ENCODE measurements around the gene JAKMIP1. TPM values are rescaled to one million over a fixed set of nuclear protein-coding genes. Genes with fewer than 3 reads are reported as not detected.
A peak's percentile ranks its signal among the peaks of the same experiment; 100 is the strongest.

JAKMIP1 gene
- total RNA-seq (2014; rRNA removed; shearing (Covaris generic)) = not detected in 2 replicates
- polyA plus RNA-seq (2015; cell fraction: cytosol; rRNA removed) = not detected in 2 replicates
- not detected in 2 replicates for polyA plus RNA-seq (2015; cell fraction: nucleus; rRNA removed)

- in situ Hi-C loops (cut with HindIII; ENCODE audit: low pct_unique_long_range_greater_than_20kb, low sequenced_read_pairs) = no loop called here
- peak; percentile 32 for DNase-seq (ENCODE audit: low read depth, low spot score)
These were observed at the start of gene JAKMIP1 for GRCh38 chr4:6200011-6200921. Gene JAKMIP1, minus strand, starts transcription at chr4:6200549. Its CDS starts 87,699 bp downstream, at chr4:6112850.

DNA sequence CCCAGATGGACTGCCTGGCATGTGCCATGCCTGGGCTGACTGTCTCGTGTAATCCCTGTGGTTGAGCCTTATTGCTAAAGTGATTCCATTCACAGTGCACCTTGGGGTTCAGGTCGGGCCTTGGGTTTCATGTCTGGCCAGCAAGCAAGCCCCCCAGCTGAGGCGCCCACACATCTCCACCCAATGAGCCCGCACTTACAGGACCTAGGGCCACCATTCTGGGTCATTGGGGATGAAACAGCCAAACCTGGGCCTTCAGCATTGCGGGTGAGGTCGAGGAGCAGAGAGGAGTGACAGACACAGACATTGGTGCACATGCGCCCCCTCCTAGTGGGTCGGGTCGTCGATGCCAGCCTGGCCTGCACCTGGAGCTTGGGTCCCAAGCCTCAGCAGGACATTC is 48.0 kb upstream of the JAKMIP1 start:
- in situ Hi-C loops (cut with HindIII; ENCODE audit: low pct_unique_long_range_greater_than_20kb, low sequenced_read_pairs) = no loop called here
- DNase-seq (ENCODE audit: low read depth, low spot score) = no peak

DNA sequence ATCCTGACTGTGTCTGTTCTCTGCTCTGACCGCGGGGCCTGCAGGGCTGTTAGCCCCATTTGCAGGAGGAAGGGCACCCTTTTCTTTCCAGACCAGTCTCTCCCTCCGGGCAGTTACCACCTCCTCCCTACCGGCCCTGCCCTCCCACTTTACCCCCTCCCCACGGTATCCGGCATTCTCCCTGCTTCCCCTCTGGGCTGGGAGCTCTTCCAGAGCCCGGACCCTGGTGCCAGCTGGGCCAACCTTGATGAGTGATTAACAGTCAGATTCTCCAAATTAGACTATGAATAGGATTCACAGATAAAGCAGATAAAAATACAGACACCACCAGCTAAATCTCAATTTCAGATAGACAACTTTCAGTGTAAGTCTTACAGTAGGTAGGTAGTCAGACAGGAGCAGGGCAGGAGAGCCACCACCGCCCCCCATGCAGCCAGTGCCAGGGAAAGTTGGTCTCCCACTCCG is 45.9 kb upstream of the JAKMIP1 start:
- no peak for DNase-seq (ENCODE audit: low read depth, low spot score)
- in situ Hi-C loops (cut with HindIII; ENCODE audit: low pct_unique_long_range_greater_than_20kb, low sequenced_read_pairs) = no loop called here

DNA sequence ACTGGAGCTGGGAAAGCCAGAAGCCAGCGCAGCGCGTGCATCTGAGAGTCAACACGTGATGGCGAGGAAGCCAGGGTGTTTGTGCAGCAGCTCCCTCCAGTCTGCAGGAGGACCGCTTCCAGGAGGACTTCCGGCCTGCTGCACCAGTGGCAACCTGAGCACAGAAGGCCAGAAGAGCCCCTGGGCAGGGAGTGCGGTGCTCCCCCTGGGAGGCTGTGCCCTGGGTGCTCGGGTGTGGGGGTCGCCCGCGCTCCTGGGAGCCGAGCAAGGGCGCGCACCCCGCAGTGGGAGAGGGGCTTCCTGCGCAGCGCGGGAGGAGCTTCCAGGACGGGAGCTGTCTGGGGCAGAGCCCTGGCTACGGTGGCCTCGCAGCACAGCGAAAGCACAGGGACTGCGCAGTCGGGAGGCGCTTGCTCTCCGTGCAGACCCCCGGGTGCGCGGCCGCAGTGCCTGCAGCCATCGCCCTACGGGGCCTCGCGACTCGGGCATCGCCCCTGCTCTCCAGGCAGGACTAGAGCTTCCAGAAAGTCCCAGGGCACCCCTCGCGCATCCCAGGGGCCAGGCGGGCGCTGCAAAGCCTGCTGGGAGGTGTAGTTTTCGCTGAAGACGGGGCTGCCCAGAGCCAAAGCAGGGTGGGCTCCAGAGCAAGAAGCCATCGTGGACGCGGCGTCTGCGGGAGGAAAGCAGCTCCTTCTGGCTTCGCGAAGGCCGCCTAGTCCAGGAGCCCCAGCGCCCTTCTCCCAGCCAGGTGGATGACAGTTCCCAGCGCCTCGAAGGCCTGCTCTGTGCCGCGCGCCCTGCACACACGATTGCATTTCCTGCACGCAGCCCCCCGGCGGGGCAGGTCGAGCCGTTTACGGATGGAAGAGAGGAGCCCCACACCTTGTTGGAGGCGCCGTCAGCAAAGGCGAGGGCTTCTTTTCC is 45.2 kb upstream of the JAKMIP1 start:
- in situ Hi-C loops (cut with HindIII; ENCODE audit: low pct_unique_long_range_greater_than_20kb, low sequenced_read_pairs) = no loop called here
- no peak for DNase-seq (ENCODE audit: low read depth, low spot score)

DNA sequence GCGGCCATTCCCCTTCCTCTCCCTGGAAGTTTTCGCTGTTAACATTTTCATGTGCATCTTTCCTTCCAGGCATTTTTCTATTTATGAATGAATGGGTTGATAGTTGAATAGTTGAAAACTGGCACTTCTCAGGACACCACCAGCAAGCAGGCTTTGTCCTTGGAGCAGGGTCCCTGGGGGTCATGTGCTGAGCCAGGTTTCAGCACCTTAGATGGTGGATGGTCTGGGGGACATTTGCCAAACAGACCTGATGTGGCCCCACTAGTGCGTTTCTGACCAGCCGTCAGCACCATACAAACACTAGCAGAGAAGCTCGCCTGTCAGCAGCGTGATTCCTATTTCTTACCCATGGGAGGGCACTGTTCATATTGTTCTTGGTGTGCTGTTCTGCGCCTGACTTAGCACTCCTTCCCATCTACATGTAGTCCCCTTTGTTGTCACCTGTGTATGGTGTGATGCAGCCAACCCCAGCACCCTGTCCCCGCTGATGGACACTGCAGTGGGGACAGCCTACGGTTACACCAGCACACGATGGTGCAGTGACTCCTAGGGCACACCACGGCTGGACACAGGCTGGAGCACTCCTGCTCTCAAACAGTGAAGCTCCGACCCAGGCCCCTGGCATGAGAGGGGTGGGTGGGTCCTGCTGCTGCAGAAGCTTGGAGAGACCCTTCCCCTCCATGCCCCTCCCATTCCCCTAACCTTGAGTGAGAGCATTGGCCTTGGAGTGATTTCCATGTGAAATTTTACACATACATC is 42.1 kb upstream of the JAKMIP1 start:
- no peak for DNase-seq (ENCODE audit: low read depth, low spot score)
- in situ Hi-C loops (cut with HindIII; ENCODE audit: low pct_unique_long_range_greater_than_20kb, low sequenced_read_pairs) = no loop called here

- no peak for DNase-seq (ENCODE audit: low read depth, low spot score)
These were observed 40.9 kb upstream of the JAKMIP1 start for GRCh38 chr4:6241062-6241845.

DNA sequence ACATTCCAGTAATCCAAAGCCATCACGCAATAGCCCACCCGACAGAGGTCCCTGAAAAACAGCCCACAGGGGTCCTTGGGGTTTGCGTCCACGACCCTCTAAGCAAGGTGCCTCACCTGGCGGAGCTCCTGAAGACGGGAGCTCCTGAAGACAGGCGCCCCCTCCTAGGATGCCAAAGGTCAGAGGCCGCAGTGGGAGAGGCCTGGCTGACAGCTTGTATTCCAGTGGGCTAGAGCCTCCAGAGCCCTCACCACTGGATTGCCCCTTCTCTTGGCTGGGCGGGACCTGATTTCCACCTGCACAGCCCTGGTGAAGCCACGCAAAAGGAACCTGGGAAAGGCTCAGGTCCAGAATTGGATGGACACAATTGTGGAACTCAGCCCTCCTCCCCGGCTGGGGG is 39.6 kb upstream of the JAKMIP1 start:
- in situ Hi-C loops (cut with HindIII; ENCODE audit: low pct_unique_long_range_greater_than_20kb, low sequenced_read_pairs) = no loop called here
- no peak for DNase-seq (ENCODE audit: low read depth, low spot score)

More at GRCh38 chr4:6241062-6241845, 40.9 kb upstream of the JAKMIP1 start:
- in situ Hi-C loops (cut with HindIII; ENCODE audit: low pct_unique_long_range_greater_than_20kb, low sequenced_read_pairs) = no loop called here

- no peak for DNase-seq (ENCODE audit: low read depth, low spot score)
- in situ Hi-C loops (cut with HindIII; ENCODE audit: low pct_unique_long_range_greater_than_20kb, low sequenced_read_pairs) = no loop called here
These were observed 39.1 kb upstream of the JAKMIP1 start for GRCh38 chr4:6239486-6239885.

DNA sequence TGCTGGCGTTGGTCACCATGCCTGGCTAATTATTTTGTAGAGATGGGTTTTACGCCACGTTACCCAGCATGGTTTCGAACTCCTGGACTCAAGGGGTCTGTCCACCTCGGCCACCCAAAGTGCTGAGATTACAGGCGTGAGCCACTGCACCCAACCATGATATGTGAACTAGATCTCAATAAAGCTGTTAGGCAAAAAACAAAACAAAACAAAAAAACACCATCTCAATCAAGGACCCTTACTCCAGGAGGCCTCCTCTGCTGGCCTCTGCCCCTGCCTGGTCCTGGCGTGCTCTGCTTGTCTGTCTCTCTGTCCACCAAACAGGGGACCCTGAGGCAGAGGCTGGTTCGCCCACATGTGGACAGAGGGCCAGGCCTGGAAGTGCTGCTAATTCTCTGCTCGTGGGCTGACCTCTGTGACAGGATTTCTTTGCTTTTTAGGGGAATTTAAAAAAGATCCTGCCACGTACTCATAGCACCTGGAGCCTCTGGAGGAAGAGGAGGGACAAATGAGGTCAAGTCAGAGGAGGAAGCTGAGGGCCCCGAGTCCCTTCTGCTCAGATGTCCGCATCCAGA is 36.6 kb upstream of the JAKMIP1 start:
- in situ Hi-C loops (cut with HindIII; ENCODE audit: low pct_unique_long_range_greater_than_20kb, low sequenced_read_pairs) = no loop called here

GRCh38 chr4:6235901-6236640 is 35.7 kb upstream of the JAKMIP1 start:
- DNase-seq (ENCODE audit: low read depth, low spot score) = no peak
- in situ Hi-C loops (cut with HindIII; ENCODE audit: low pct_unique_long_range_greater_than_20kb, low sequenced_read_pairs) = no loop called here

More for the DNA sequence above, 36.6 kb upstream of the JAKMIP1 start:
- DNase-seq (ENCODE audit: low read depth, low spot score) = no peak

GRCh38 chr4:6235012-6235411 is 34.7 kb upstream of the JAKMIP1 start:
- no peak for DNase-seq (ENCODE audit: low read depth, low spot score)
- in situ Hi-C loops (cut with HindIII; ENCODE audit: low pct_unique_long_range_greater_than_20kb, low sequenced_read_pairs) = no loop called here

- in situ Hi-C loops (cut with HindIII; ENCODE audit: low pct_unique_long_range_greater_than_20kb, low sequenced_read_pairs) = no loop called here
- DNase-seq (ENCODE audit: low read depth, low spot score) = no peak
These were observed 33.6 kb upstream of the JAKMIP1 start for GRCh38 chr4:6233929-6234328.

GRCh38 chr4:6232836-6233785 is 32.8 kb upstream of the JAKMIP1 start:
- in situ Hi-C loops (cut with HindIII; ENCODE audit: low pct_unique_long_range_greater_than_20kb, low sequenced_read_pairs) = no loop called here
- DNase-seq (ENCODE audit: low read depth, low spot score) = no peak

DNA sequence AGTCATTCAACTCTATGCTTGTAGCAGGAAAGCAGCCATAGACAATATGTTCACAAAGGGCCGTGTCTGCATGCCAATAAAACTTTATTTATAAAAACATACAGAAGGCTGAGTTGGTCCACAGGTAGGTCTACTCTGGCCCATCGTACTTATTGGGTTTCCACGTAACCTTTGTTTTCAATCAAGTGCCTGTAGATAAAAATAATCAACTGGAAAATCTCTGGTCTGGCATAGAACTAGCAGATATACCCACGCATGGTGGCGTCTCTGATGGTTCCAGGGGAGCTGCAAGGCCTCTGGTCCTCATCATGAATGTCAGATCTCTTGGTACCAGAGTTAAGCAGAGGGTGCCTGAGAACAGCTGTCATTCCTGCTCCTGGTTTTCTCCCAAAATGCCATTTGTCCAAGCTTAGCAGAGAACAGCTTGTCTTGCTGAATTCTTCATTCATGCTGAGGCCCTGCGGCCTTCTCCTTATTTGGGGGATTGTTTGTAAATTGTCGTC is 31.4 kb upstream of the JAKMIP1 start:
- in situ Hi-C loops (cut with HindIII; ENCODE audit: low pct_unique_long_range_greater_than_20kb, low sequenced_read_pairs) = no loop called here
- DNase-seq (ENCODE audit: low read depth, low spot score) = no peak

All from SK-MEL-5 (cell line).